ENCODE data around the gene CORO1A.

DNA sequence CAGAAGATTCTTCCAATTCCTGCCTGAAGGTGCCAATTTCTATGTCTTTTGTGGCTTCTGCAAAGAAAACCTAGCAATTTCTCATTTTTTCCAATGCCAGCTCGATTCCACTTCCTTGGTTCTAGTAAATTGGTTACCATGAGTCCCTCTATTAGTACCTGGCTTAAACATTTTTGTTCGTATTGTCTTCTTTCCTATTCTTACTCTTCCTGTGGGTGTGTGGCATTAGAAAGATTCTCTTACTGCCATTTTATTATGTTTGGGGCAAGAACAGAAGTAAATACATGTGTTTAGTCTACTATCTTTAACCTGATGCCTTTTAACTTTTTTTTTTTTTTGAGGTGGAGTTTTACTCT lies 40.1 kb upstream of the CORO1A start:
- no peak for TF ChIP-seq CTCF (IDR thresholded peaks at IDR 0.05)
- TF ChIP-seq POLR2A (IDR thresholded peaks at IDR 0.05): no peak
